Osteoblast (primary cell): ENCODE measurements around the gene TMEM272. TPM values are rescaled to one million over a fixed set of nuclear protein-coding genes. Genes with fewer than 3 reads are reported as not detected.
A peak's percentile ranks its signal among the peaks of the same experiment; 100 is the strongest.

Experiments used
- DNase-seq: peaks from one replicate; pipeline ENCODE4 v3.0.0; 2011; ENCODE audit warnings: low spot score, mixed read lengths; ENCODE audit not compliant: insufficient read length; ENCODE audit errors: missing footprints
- H2AFZ ChIP-seq: 2 replicates; pipeline ENCODE4 v1.6.0; 2011; ENCODE audit warnings: mild to moderate bottlenecking, low read length
- H3K27ac ChIP-seq: 2 replicates; pipeline ENCODE4 v1.5.1; 2011; ENCODE audit warnings: mild to moderate bottlenecking, low read depth, low read length, moderate library complexity
- H3K27me3 ChIP-seq: 2 replicates; pipeline ENCODE4 v1.6.0; 2012; ENCODE audit warnings: mild to moderate bottlenecking, control low read depth, inconsistent platforms, low read length, moderate library complexity; ENCODE audit not compliant: insufficient read depth
- H3K36me3 ChIP-seq: 2 replicates; pipeline ENCODE4 v1.5.1; 2011; ENCODE audit warnings: mild to moderate bottlenecking, low read length, control low read depth, moderate library complexity; ENCODE audit not compliant: insufficient read depth
- H3K4me1 ChIP-seq: 2 replicates; pipeline ENCODE4 v1.5.1; 2011; ENCODE audit warnings: mild to moderate bottlenecking, low read length, control low read depth, moderate library complexity; ENCODE audit not compliant: insufficient read depth
- H3K4me2 ChIP-seq: 2 replicates; pipeline ENCODE4 v1.6.0; 2011; ENCODE audit warnings: mild to moderate bottlenecking, low read length; ENCODE audit not compliant: insufficient read depth
- H3K4me3 ChIP-seq: fragments of 200-600 bp; sonication (generic); 3 replicates; pipeline ENCODE4 v1.5.1; 2012; ENCODE audit warnings: mild to moderate bottlenecking, low read length, inconsistent platforms; ENCODE audit not compliant: insufficient read depth
- H3K79me2 ChIP-seq: 2 replicates; pipeline ENCODE4 v1.6.0; 2012; ENCODE audit warnings: mild to moderate bottlenecking, low read length, control low read depth, inconsistent platforms; ENCODE audit not compliant: insufficient read depth
- H3K9me3 ChIP-seq: 2 replicates; pipeline ENCODE4 v1.5.1; 2011; ENCODE audit warnings: low read depth, low read length, control low read depth
- H4K20me1 ChIP-seq: 2 replicates; pipeline ENCODE4 v1.6.0; 2012; ENCODE audit warnings: mild to moderate bottlenecking, low read length, control low read depth; ENCODE audit not compliant: insufficient read depth
- total RNA-seq: library from RNA; depleted of rRNA; stranded (reverse); fragments of >200 nt; gene quantifications from 2 replicates; pipeline ENCODE4 v1.2.3, GENCODE V29; 2012
- TF ChIP-seq, protein P1 (sequence below): IDR thresholded peaks from 2 replicates; pipeline ENCODE4 v1.5.1; 2011; ENCODE audit warnings: mild to moderate bottlenecking, low read depth, low read length, moderate library complexity; ENCODE audit errors: extremely low read depth

Gene TMEM272
- total RNA-seq, 1 donor: not detected

DNA sequence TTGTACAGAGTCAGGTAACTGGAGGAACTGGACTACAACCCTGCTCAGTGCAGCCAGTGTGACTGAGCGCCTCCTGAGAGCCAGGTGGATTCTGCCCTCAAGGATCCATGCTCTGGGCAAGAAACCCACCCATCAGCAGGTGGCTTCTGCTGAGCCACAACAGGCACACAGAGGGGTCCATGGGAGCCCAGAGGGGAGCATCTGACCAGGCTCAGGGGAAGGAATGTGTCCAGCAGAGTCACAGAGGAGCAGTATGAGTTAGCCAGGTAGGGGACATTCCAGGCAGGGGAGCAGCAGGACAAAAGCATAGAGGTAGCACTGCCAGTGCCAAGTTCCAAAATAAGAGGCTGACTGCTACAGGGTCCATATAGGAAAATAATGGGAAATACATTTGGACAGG lies 60.9 kb downstream of the TMEM272 start:
- Histone ChIP-seq H3K36me3 (no peaks in the 10 kb centered on the region), H3K79me2 (no peaks in the 10 kb centered on the region), H3K4me1 (no peaks in the 10 kb centered on the region), H3K9me3 (no peaks in the 10 kb centered on the region), H3K4me3 (no peak overlapping the region), H3K4me2 (no peak overlapping the region), H2AFZ (no peak overlapping the region), H3K27me3 (no peaks in the 10 kb centered on the region), H4K20me1 (peaks cover 3% of the 10 kb centered on the region), H3K27ac (no peak overlapping the region)
- no peak for DNase-seq
- TF ChIP-seq, protein P1, sequence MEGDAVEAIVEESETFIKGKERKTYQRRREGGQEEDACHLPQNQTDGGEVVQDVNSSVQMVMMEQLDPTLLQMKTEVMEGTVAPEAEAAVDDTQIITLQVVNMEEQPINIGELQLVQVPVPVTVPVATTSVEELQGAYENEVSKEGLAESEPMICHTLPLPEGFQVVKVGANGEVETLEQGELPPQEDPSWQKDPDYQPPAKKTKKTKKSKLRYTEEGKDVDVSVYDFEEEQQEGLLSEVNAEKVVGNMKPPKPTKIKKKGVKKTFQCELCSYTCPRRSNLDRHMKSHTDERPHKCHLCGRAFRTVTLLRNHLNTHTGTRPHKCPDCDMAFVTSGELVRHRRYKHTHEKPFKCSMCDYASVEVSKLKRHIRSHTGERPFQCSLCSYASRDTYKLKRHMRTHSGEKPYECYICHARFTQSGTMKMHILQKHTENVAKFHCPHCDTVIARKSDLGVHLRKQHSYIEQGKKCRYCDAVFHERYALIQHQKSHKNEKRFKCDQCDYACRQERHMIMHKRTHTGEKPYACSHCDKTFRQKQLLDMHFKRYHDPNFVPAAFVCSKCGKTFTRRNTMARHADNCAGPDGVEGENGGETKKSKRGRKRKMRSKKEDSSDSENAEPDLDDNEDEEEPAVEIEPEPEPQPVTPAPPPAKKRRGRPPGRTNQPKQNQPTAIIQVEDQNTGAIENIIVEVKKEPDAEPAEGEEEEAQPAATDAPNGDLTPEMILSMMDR: no peak

GRCh38 chr13:51783428-51784094 lies 61.4 kb downstream of the TMEM272 start:
- Histone ChIP-seq H3K9me3 (no peaks in the 10 kb centered on the region), H4K20me1 (peaks cover 3% of the 10 kb centered on the region), H3K4me1 (no peaks in the 10 kb centered on the region), H3K27me3 (no peaks in the 10 kb centered on the region), H3K79me2 (no peaks in the 10 kb centered on the region), H3K4me3 (no peak overlapping the region), H3K36me3 (no peaks in the 10 kb centered on the region), H2AFZ (no peak overlapping the region), H3K4me2 (no peak overlapping the region), H3K27ac (no peak overlapping the region)
- TF ChIP-seq, protein P1: no peak
- DNase-seq: no peak

- no peaks in the 10 kb centered on the region for H3K4me1 ChIP-seq
- no peak overlapping the region for H3K4me3 ChIP-seq
- H3K27ac ChIP-seq: no peak overlapping the region
- no peak overlapping the region for H3K4me2 ChIP-seq
- no peaks in the 10 kb centered on the region for H3K79me2 ChIP-seq
- DNase-seq: peak; percentile 29
- H4K20me1 ChIP-seq: peaks cover 3% of the 10 kb centered on the region
- TF ChIP-seq, protein P1: no peak
- H3K27me3 ChIP-seq: no peaks in the 10 kb centered on the region
- H3K9me3 ChIP-seq: no peaks in the 10 kb centered on the region
- H2AFZ ChIP-seq: no peak overlapping the region
- H3K36me3 ChIP-seq: no peaks in the 10 kb centered on the region
These were observed 62.8 kb downstream of the TMEM272 start for GRCh38 chr13:51782026-51782710.

- H3K4me1 ChIP-seq: no peaks in the 10 kb centered on the region
- H4K20me1 ChIP-seq: peaks cover 3% of the 10 kb centered on the region
- no peak overlapping the region for H3K27ac ChIP-seq
- DNase-seq: peak; percentile 80
- no peak overlapping the region for H3K4me2 ChIP-seq
- no peaks in the 10 kb centered on the region for H3K36me3 ChIP-seq
- TF ChIP-seq, protein P1: peak; percentile 52
- H2AFZ ChIP-seq: no peak overlapping the region
- no peak overlapping the region for H3K4me3 ChIP-seq
- H3K27me3 ChIP-seq: no peaks in the 10 kb centered on the region
- H3K9me3 ChIP-seq: no peaks in the 10 kb centered on the region
- H3K79me2 ChIP-seq: no peaks in the 10 kb centered on the region
These were observed 63.5 kb downstream of the TMEM272 start for GRCh38 chr13:51781246-51782022.
